Keratinocyte (primary cell): ENCODE measurements around the gene OVOL3.

Experiments used
- EZH2 ChIP-seq: IDR thresholded peaks from one replicate; pipeline ENCODE4 v1.6.1; 2012; ENCODE audit warnings: inconsistent platforms, mild to moderate bottlenecking, low read length, moderate library complexity
- TF ChIP-seq, protein P1 (sequence below), 3 experiments: IDR thresholded peaks in 1 of 3; conservative IDR thresholded peaks in 1 of 3; optimal IDR thresholded peaks in 1 of 3; 2 replicates in 2 of 3; 3 replicates in 1 of 3; pipeline versions ENCODE3 to v1.5.1; 2011; ENCODE audit warnings: low read length in 3 of 3, mild to moderate bottlenecking in 3 of 3, moderate library complexity in 2 of 3, control low read depth in 1 of 3, inconsistent platforms in 1 of 3; ENCODE audit not compliant: insufficient read depth in 2 of 3; ENCODE audit errors: extremely low read depth in 1 of 3

DNA sequence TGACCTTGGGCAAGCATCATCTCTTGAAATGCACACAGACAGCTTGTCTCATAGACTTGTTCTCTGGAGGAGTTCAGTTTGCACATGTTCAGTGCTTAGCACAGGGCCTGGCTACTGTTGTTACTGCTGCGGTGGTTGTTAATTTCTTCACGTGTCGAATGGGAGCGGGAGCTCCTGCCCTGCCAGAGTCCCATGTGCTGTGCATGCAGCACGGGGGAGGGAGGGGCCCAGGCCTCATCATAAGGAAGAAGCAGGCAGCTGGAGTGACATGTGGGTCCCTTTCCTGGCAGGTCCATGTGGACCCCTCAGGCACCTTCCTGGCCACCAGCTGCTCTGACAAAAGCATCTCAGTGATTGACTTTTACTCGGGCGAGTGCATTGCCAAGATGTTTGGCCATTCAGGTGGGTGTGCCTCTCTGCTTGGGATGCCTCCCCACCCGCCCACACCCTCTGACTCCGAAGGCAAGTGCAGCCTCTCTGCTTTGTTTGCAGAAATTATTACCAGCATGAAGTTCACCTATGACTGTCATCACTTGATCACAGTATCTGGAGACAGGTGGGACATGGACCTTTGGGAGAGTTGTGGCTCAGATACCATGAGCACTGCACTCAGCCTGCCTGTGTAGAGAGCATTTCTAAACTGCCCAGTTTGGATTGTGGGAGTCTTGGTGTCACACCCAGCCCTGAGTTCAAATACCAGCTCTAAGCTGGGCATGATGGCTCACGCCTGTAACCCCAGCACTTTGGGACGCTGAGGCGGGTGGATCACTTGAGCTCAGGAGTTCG lies 19.8 kb upstream of the OVOL3 start:
- TF ChIP-seq, protein P1, sequence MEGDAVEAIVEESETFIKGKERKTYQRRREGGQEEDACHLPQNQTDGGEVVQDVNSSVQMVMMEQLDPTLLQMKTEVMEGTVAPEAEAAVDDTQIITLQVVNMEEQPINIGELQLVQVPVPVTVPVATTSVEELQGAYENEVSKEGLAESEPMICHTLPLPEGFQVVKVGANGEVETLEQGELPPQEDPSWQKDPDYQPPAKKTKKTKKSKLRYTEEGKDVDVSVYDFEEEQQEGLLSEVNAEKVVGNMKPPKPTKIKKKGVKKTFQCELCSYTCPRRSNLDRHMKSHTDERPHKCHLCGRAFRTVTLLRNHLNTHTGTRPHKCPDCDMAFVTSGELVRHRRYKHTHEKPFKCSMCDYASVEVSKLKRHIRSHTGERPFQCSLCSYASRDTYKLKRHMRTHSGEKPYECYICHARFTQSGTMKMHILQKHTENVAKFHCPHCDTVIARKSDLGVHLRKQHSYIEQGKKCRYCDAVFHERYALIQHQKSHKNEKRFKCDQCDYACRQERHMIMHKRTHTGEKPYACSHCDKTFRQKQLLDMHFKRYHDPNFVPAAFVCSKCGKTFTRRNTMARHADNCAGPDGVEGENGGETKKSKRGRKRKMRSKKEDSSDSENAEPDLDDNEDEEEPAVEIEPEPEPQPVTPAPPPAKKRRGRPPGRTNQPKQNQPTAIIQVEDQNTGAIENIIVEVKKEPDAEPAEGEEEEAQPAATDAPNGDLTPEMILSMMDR (optimal IDR thresholded peaks at IDR 0.05 in 1 of 3, IDR thresholded peaks at IDR 0.05 in 1 of 3, conservative IDR thresholded peaks at IDR 0.05 in 1 of 3; ENCODE audit: extremely low read depth in 1 of 3, insufficient read depth in 2 of 3, low read length in 3 of 3): no peak
- no peak for TF ChIP-seq EZH2
